Peyer's patch (tissue), 4 donors: ENCODE data around the gene DNM3.

Source experiments
- CTCF ChIP-seq, 6 experiments: fragments of 450-650 bp in 4 of 6; fragments of 200-600 bp in 2 of 6; sonication (generic) in 1 of 6; IDR thresholded peaks; one replicate each; pipeline ENCODE4 v1.5.1; 2017 to 2019; ENCODE audit warnings: antibody characterized with exemption in 6 of 6, mild to moderate bottlenecking in 3 of 6, moderate library complexity in 1 of 6
- POLR2A ChIP-seq, 2 donors: fragments of 450-650 bp; IDR thresholded peaks; one replicate each; pipeline ENCODE4 v1.5.1; 2017; ENCODE audit warnings: antibody characterized with exemption in 2 of 2, mild to moderate bottlenecking in 2 of 2, moderate library complexity in 2 of 2

- no peak for TF ChIP-seq CTCF (IDR thresholded peaks at IDR 0.05)
- TF ChIP-seq POLR2A (IDR thresholded peaks at IDR 0.05): no peak
Observed at GRCh38 chr1:172140072-172140471, 298.8 kb downstream of the DNM3 start.
